DOHH2 (cell line): ENCODE results near the gene CRELD1.

Source experiments
- H3F3A ChIP-seq: fragments of 200-600 bp; sonication (generic), shearing (Covaris generic); 2 replicates; pipeline ENCODE4 v1.6.0; 2016; ENCODE audit warnings: antibody characterized with exemption, mild to moderate bottlenecking; ENCODE audit not compliant: control insufficient read depth, insufficient read depth
- H3K27ac ChIP-seq: fragments of 200-600 bp; sonication (generic); 2 replicates; pipeline ENCODE4 v1.5.1; 2014; ENCODE audit warnings: low read depth, mild to moderate bottlenecking, low read length, moderate library complexity
- H3K27me3 ChIP-seq: fragments of 200-600 bp; sonication (generic); 2 replicates; pipeline ENCODE4 v1.6.1; 2014; ENCODE audit warnings: mild to moderate bottlenecking, low read length, mixed read lengths; ENCODE audit not compliant: control insufficient read depth
- H3K36me3 ChIP-seq: fragments of 200-600 bp; sonication (generic); 2 replicates; pipeline ENCODE4 v1.6.1; 2014; ENCODE audit warnings: mild to moderate bottlenecking, low read length, moderate library complexity, mixed read lengths; ENCODE audit not compliant: control insufficient read depth
- H3K4me1 ChIP-seq: fragments of 200-600 bp; sonication (generic); 2 replicates; pipeline ENCODE4 v1.6.1; 2014; ENCODE audit warnings: mild to moderate bottlenecking, low read length, mixed read lengths; ENCODE audit not compliant: control insufficient read depth
- H3K4me2 ChIP-seq: fragments of 200-600 bp; sonication (generic); 2 replicates; pipeline ENCODE4 v1.6.0; 2014; ENCODE audit warnings: mild to moderate bottlenecking, low read length, moderate library complexity
- H3K4me3 ChIP-seq: fragments of 200-600 bp; sonication (generic); 2 replicates; pipeline ENCODE4 v1.5.1; 2014; ENCODE audit warnings: mild to moderate bottlenecking, low read length, mixed read lengths
- H3K79me2 ChIP-seq: fragments of 200-600 bp; sonication (generic); 2 replicates; pipeline ENCODE4 v1.6.1; 2014; ENCODE audit warnings: mild to moderate bottlenecking, low read length, mixed read lengths; ENCODE audit not compliant: control insufficient read depth
- H3K9me2 ChIP-seq: fragments of 200-600 bp; sonication (generic); replicated peaks from 2 replicates; pipeline ENCODE4 v1.6.1; 2014; ENCODE audit warnings: mild to moderate bottlenecking, low read length, mixed read lengths; ENCODE audit not compliant: control insufficient read depth
- H3K9me3 ChIP-seq: fragments of 200-600 bp; sonication (generic); 2 replicates; pipeline ENCODE4 v1.6.1; 2014; ENCODE audit warnings: antibody characterized with exemption, low read length, mixed read lengths; ENCODE audit not compliant: control insufficient read depth, insufficient read depth
- H4K20me1 ChIP-seq: fragments of 200-600 bp; sonication (generic); 2 replicates; pipeline ENCODE4 v1.6.0; 2014; ENCODE audit warnings: low read depth, mild to moderate bottlenecking, antibody characterized with exemption, low read length, moderate library complexity; ENCODE audit not compliant: control insufficient read depth, insufficient read depth
- EZH2phosphoT487 ChIP-seq: fragments of 200-600 bp; sonication (generic); IDR thresholded peaks from 2 replicates; pipeline ENCODE4 v1.6.1; 2017; ENCODE audit warnings: borderline replicate concordance, mild to moderate bottlenecking, antibody characterized with exemption, low read length, moderate library complexity, mixed read lengths
- TF ChIP-seq, protein P1 (sequence below): fragments of 200-600 bp; sonication (generic); IDR thresholded peaks from one replicate; pipeline ENCODE4 v1.5.1; 2014; ENCODE audit warnings: antibody characterized with exemption, mild to moderate bottlenecking, low read depth, low read length; ENCODE audit not compliant: poor library complexity, severe bottlenecking

CRELD1 gene

GRCh38 chr3:9903904-9904303 lies 29.7 kb upstream of the CRELD1 start:
- Histone ChIP-seq H3K4me3 (no peak overlapping the region), H3K27ac (no peak overlapping the region), H3F3A (no peaks in the 10 kb centered on the region), H3K27me3 (no peaks in the 10 kb centered on the region), H3K4me1 (peaks cover 6% of the 10 kb centered on the region), H3K9me2 (no peaks in the 10 kb centered on the region), H3K36me3 (no peaks in the 10 kb centered on the region), H3K4me2 (no peak overlapping the region), H4K20me1 (no peaks in the 10 kb centered on the region), H3K9me3 (no peaks in the 10 kb centered on the region), H3K79me2 (no peaks in the 10 kb centered on the region)
- no peak for TF ChIP-seq EZH2phosphoT487
- TF ChIP-seq, protein P1, sequence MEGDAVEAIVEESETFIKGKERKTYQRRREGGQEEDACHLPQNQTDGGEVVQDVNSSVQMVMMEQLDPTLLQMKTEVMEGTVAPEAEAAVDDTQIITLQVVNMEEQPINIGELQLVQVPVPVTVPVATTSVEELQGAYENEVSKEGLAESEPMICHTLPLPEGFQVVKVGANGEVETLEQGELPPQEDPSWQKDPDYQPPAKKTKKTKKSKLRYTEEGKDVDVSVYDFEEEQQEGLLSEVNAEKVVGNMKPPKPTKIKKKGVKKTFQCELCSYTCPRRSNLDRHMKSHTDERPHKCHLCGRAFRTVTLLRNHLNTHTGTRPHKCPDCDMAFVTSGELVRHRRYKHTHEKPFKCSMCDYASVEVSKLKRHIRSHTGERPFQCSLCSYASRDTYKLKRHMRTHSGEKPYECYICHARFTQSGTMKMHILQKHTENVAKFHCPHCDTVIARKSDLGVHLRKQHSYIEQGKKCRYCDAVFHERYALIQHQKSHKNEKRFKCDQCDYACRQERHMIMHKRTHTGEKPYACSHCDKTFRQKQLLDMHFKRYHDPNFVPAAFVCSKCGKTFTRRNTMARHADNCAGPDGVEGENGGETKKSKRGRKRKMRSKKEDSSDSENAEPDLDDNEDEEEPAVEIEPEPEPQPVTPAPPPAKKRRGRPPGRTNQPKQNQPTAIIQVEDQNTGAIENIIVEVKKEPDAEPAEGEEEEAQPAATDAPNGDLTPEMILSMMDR = no peak

GRCh38 chr3:9906480-9906879 lies 27.2 kb upstream of the CRELD1 start:
- H3K36me3 ChIP-seq = no peaks in the 10 kb centered on the region
- H3K9me2 ChIP-seq = no peaks in the 10 kb centered on the region
- TF ChIP-seq, protein P1 = no peak
- TF ChIP-seq EZH2phosphoT487 = no peak
- no peaks in the 10 kb centered on the region for H3F3A ChIP-seq
- H3K27ac ChIP-seq = no peak overlapping the region
- H4K20me1 ChIP-seq = no peaks in the 10 kb centered on the region
- H3K79me2 ChIP-seq = no peaks in the 10 kb centered on the region
- no peaks in the 10 kb centered on the region for H3K9me3 ChIP-seq
- no peak overlapping the region for H3K4me3 ChIP-seq
- no peaks in the 10 kb centered on the region for H3K27me3 ChIP-seq
- H3K4me2 ChIP-seq = no peak overlapping the region
- peaks cover 6% of the 10 kb centered on the region for H3K4me1 ChIP-seq

DNA sequence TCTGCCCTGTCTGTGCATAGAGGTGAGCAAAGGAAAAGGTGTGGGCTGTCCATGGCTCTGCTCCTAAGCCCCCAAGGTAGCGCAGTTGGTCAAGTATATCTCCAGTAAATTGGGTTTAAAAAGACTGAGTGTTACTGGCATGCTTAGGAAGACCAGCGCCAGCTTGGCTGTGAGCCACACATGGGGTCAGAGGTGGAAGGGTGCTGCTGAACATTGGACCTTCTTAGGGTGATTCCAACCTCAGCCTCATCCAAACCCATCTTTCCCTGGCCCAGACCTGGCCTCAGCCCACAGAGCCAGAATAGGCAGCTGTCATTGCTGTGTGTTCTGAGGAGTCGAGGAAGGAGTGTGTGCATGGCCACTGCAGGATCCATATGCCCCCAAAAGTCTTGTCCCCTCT lies 25.3 kb upstream of the CRELD1 start:
- Histone ChIP-seq H3K79me2 (no peaks in the 10 kb centered on the region), H3K9me3 (no peaks in the 10 kb centered on the region), H3K9me2 (no peaks in the 10 kb centered on the region), H3K4me3 (no peak overlapping the region), H3K27ac (no peak overlapping the region), H3K4me2 (no peak overlapping the region), H3K27me3 (peaks cover 5% of the 10 kb centered on the region; the same call in 1 of the 2 replicates), H3K36me3 (no peaks in the 10 kb centered on the region), H3K4me1 (no peaks in the 10 kb centered on the region), H3F3A (no peaks in the 10 kb centered on the region), H4K20me1 (no peaks in the 10 kb centered on the region)
- TF ChIP-seq, protein P1 = no peak
- no peak for TF ChIP-seq EZH2phosphoT487
